Keratinocyte (primary cell): ENCODE data around the gene TRAF2. TPM values are rescaled to one million over a fixed set of nuclear protein-coding genes. Genes with fewer than 3 reads are reported as not detected.

Source experiments
- DNase-seq: peaks from one replicate; pipeline ENCODE4 v3.0.0-alpha.2; 2011; ENCODE audit warnings: low read depth, missing footprints, low spot score
- FAIRE-seq: peaks from 2 replicates; lab custom pipeline; 2011; peaks lifted over from hg19 to GRCh38; lab: Jason Lieb, UNC
- H2AFZ ChIP-seq: 2 replicates; pipeline ENCODE4 v1.6.0; 2012; ENCODE audit warnings: low read length, control low read depth, inconsistent platforms; ENCODE audit not compliant: control insufficient read depth
- H3K27ac ChIP-seq: 2 replicates; pipeline ENCODE4 v1.5.1; 2011; ENCODE audit warnings: low read length; ENCODE audit not compliant: control insufficient read depth, insufficient read depth
- H3K27me3 ChIP-seq: 3 replicates; pipeline ENCODE4 v1.6.0; 2011; ENCODE audit warnings: low read length; ENCODE audit not compliant: control insufficient read depth, insufficient read depth; ENCODE audit errors: extremely low read depth
- H3K36me3 ChIP-seq, 2 experiments: 2 replicates in 1 of 2; 3 replicates in 1 of 2; pipeline ENCODE4 v1.5.1; 2011; ENCODE audit warnings: low read length in 2 of 2, mild to moderate bottlenecking in 1 of 2; ENCODE audit not compliant: control insufficient read depth in 2 of 2, insufficient read depth in 2 of 2; ENCODE audit errors: extremely low read depth in 1 of 2
- H3K4me1 ChIP-seq: 3 replicates; pipeline ENCODE4 v1.5.1; 2011; ENCODE audit warnings: low read length; ENCODE audit not compliant: control insufficient read depth, insufficient read depth; ENCODE audit errors: extremely low read depth
- H3K4me2 ChIP-seq: 3 replicates; pipeline ENCODE4 v1.6.0; 2011; ENCODE audit warnings: low read depth, low read length; ENCODE audit not compliant: control insufficient read depth, insufficient read depth; ENCODE audit errors: extremely low read depth
- H3K4me3 ChIP-seq, 3 experiments: fragments of 200-600 bp in 1 of 3; sonication (generic) in 1 of 3; 2 replicates in 2 of 3; 3 replicates in 1 of 3; pipeline ENCODE4 v1.5.1; 2011 to 2016; ENCODE audit warnings: low read length in 3 of 3, mild to moderate bottlenecking in 3 of 3, control low read depth in 2 of 3, inconsistent platforms in 1 of 3, low read depth in 1 of 3, mixed read lengths in 1 of 3, mixed run types in 1 of 3, moderate library complexity in 1 of 3; ENCODE audit not compliant: control insufficient read depth in 2 of 3, insufficient read depth in 2 of 3; ENCODE audit errors: extremely low read depth in 1 of 3
- H3K79me2 ChIP-seq: 2 replicates; pipeline ENCODE4 v1.6.0; 2012; ENCODE audit warnings: low read length; ENCODE audit not compliant: control insufficient read depth, insufficient read depth
- H3K9ac ChIP-seq: 3 replicates; pipeline ENCODE4 v1.6.0; 2011; ENCODE audit warnings: low read length; ENCODE audit not compliant: control insufficient read depth, insufficient read depth; ENCODE audit errors: extremely low read depth
- H3K9me1 ChIP-seq: 3 replicates; pipeline ENCODE4 v1.6.0; 2011; ENCODE audit warnings: low read length; ENCODE audit not compliant: control insufficient read depth, insufficient read depth; ENCODE audit errors: extremely low read depth
- H3K9me3 ChIP-seq: 2 replicates; pipeline ENCODE4 v1.5.1; 2012; ENCODE audit warnings: low read depth, low read length; ENCODE audit not compliant: control insufficient read depth
- H4K20me1 ChIP-seq: 3 replicates; pipeline ENCODE4 v1.6.0; 2011; ENCODE audit warnings: low read length; ENCODE audit not compliant: control insufficient read depth, insufficient read depth; ENCODE audit errors: extremely low read depth
- EZH2 ChIP-seq: IDR thresholded peaks from one replicate; pipeline ENCODE4 v1.6.1; 2012; ENCODE audit warnings: inconsistent platforms, mild to moderate bottlenecking, low read length, moderate library complexity
- dilution Hi-C: fragments of 300-500 bp; cut with MboI; formaldehyde crosslinking; loops from one replicate; pipeline ENCODE4 v1.7.0; 2020; ENCODE audit warnings: low sequenced_read_pairs; ENCODE audit not compliant: extremely low pct_ligation_motif_present
- polyA plus RNA-seq, 5 experiments: library from polyadenylated mRNA; depleted of rRNA in 3 of 5; stranded (reverse) in 3 of 5; stranded (forward) in 1 of 5; unstranded in 1 of 5; fragments of >200 nt; gene quantifications; 1 replicate in 1 of 5; 2 replicates in 3 of 5; 3 replicates in 1 of 5; pipeline versions ENCODE4 v1.2.1 to v1.2.3, GENCODE V29; 2011 to 2012; ENCODE audit warnings: missing spikeins in 2 of 5, low read depth in 1 of 5, low replicate concordance in 1 of 5
- TF ChIP-seq, protein P1 (sequence below), 3 experiments: IDR thresholded peaks in 1 of 3; conservative IDR thresholded peaks in 1 of 3; optimal IDR thresholded peaks in 1 of 3; 2 replicates in 2 of 3; 3 replicates in 1 of 3; pipeline versions ENCODE3 to v1.5.1; 2011; ENCODE audit warnings: low read length in 3 of 3, mild to moderate bottlenecking in 3 of 3, moderate library complexity in 2 of 3, control low read depth in 1 of 3, inconsistent platforms in 1 of 3; ENCODE audit not compliant: insufficient read depth in 2 of 3; ENCODE audit errors: extremely low read depth in 1 of 3

The TRAF2 gene
- polyA plus RNA-seq, 1 donor (not counting 4 experiments of a cell fraction or from before 2014, with no cell fraction given) = 9.9 TPM

GRCh38 chr9:136853596-136854112, 32.7 kb upstream of the TRAF2 start:
- Histone ChIP-seq H3K27me3 (no peaks in the 10 kb centered on the region), H3K9me3 (no peaks in the 10 kb centered on the region), H3K4me1 (peaks cover 9% of the 10 kb centered on the region), H3K9ac (no peak overlapping the region), H3K4me2 (no peak overlapping the region), H3K79me2 (peaks cover 6% of the 10 kb centered on the region), H3K36me3 (peaks cover 3 to 17% of the 10 kb centered on the region in 2 experiments), H3K4me3 (no peak overlapping the region), H4K20me1 (peaks cover 6% of the 10 kb centered on the region), H2AFZ (no peak overlapping the region), H3K9me1 (no peaks in the 10 kb centered on the region), H3K27ac (no peak overlapping the region)
- dilution Hi-C loops = no loop called here
- FAIRE-seq (no peak), DNase-seq (no peak)
- TF ChIP-seq, protein P1, sequence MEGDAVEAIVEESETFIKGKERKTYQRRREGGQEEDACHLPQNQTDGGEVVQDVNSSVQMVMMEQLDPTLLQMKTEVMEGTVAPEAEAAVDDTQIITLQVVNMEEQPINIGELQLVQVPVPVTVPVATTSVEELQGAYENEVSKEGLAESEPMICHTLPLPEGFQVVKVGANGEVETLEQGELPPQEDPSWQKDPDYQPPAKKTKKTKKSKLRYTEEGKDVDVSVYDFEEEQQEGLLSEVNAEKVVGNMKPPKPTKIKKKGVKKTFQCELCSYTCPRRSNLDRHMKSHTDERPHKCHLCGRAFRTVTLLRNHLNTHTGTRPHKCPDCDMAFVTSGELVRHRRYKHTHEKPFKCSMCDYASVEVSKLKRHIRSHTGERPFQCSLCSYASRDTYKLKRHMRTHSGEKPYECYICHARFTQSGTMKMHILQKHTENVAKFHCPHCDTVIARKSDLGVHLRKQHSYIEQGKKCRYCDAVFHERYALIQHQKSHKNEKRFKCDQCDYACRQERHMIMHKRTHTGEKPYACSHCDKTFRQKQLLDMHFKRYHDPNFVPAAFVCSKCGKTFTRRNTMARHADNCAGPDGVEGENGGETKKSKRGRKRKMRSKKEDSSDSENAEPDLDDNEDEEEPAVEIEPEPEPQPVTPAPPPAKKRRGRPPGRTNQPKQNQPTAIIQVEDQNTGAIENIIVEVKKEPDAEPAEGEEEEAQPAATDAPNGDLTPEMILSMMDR (optimal IDR thresholded peaks at IDR 0.05 in 1 of 3, IDR thresholded peaks at IDR 0.05 in 1 of 3, conservative IDR thresholded peaks at IDR 0.05 in 1 of 3; ENCODE audit: extremely low read depth in 1 of 3, insufficient read depth in 2 of 3, low read length in 3 of 3) = no peak
- TF ChIP-seq EZH2 = no peak

GRCh38 chr9:136854113-136854841, 32.0 kb upstream of the TRAF2 start:
- Histone ChIP-seq H3K4me1 (peaks cover 11% of the 10 kb centered on the region), H3K27me3 (no peaks in the 10 kb centered on the region), H3K9me1 (no peaks in the 10 kb centered on the region), H4K20me1 (peaks cover 6% of the 10 kb centered on the region), H3K36me3 (peaks cover 3 to 17% of the 10 kb centered on the region in 2 experiments), H3K27ac (no peak overlapping the region), H3K9me3 (no peaks in the 10 kb centered on the region), H3K4me3 (no peak overlapping the region), H2AFZ (no peak overlapping the region), H3K4me2 (no peak overlapping the region), H3K79me2 (peaks cover 6% of the 10 kb centered on the region), H3K9ac (no peak overlapping the region)
- dilution Hi-C loops = no loop called here
- DNase-seq = no peak
- TF ChIP-seq, protein P1 (optimal IDR thresholded peaks at IDR 0.05 in 1 of 3, IDR thresholded peaks at IDR 0.05 in 1 of 3, conservative IDR thresholded peaks at IDR 0.05 in 1 of 3; ENCODE audit: extremely low read depth in 1 of 3, insufficient read depth in 2 of 3, low read length in 3 of 3) = no peak
- no peak for TF ChIP-seq EZH2
- no peak for FAIRE-seq
